ENCODE results near the gene IL17RD. TPM values are rescaled to one million over a fixed set of nuclear protein-coding genes. Genes with fewer than 3 reads are reported as not detected.

Gene IL17RD
- polyA plus RNA-seq, 2 donors: 0.31 to 0.69 TPM

- 98 to 100% methylated on average over 1 of the region's 1 CpG for WGBS, 2 donors
- Histone ChIP-seq H3K4me1 (ENCODE audit: control insufficient read depth in 2 of 2, insufficient read depth in 2 of 2, low read length in 1 of 2) (peaks cover 3% of the 10 kb centered on the region in 2 donors), H3K36me3 (ENCODE audit: control insufficient read depth in 2 of 2, insufficient read depth in 2 of 2, low read length in 1 of 2) (no peaks in the 10 kb centered on the region), H3K27ac (ENCODE audit: low read depth in 2 of 2, low read length in 1 of 2) (no peak overlapping the region), H3K27me3 (ENCODE audit: control insufficient read depth in 1 of 2, insufficient read depth in 2 of 2, low read length in 2 of 2) (no peaks in the 10 kb centered on the region), H3K9me3 (ENCODE audit: control insufficient read depth in 2 of 2, insufficient read depth in 1 of 2, low read depth in 1 of 2, low read length in 1 of 2) (no peaks in the 10 kb centered on the region), H3K4me3 (ENCODE audit: low read depth in 1 of 2, low read length in 2 of 2) (no peak overlapping the region)
These were observed 5.8 kb upstream of the IL17RD start for GRCh38 chr3:57170946-57171345.

DNA sequence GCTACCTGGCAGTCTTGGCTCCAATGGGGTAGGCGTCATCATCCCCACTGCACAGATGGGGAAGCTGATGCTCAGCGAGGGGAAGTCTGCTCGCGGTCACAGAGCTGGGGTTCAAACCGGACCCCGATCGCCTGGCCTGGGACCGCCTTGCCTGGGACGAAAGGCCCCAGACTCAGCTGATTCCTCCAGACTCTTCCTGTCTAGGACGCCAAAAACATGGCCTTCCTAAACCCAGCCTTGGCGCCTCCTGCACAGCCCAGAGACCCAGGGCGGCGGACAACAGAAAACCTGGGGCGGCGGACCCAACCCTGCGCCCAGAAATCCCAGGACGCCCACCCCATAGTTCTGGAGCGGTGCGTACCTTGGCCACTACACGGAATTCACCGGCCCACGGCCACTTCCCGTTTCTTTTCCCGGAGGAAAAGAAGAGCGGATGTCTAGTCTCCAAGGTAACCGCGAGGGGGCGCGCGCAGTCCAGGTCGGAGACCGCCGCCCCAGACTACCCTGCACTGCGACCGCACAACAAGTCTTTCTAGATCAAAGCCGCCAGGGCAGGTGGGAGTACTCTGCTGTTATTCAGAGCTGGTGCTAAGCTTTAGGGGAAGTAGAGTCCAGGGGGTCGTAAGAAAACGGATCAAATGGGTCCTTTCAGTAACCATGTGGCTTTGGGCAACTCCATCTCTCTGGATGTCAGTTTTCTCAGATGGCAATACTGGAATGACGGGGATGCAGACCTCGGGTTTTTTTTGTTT is 4.9 kb upstream of the IL17RD start:
- no peaks in the 10 kb centered on the region for H3K27me3 ChIP-seq (ENCODE audit: control insufficient read depth in 1 of 2, insufficient read depth in 2 of 2, low read length in 2 of 2)

DNA sequence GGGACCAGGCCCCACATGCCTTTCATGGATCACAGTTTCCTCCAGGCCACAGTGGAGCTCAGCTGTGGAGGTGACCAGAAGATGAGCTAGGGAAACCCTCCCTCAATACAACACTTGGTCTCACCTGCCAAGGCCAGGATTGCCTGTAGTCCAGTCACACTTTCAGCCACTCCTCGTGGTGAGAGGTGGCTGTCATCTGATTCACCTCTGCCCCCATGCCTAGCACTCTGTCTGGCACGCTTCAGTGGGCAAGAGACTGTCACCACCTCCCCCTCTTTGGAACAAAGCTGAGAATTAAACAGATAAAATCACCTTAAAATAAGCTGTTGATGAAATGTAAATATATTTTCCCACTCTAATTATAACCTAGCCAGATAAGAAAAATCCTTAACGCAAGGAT is 4.0 kb upstream of the IL17RD start:
- peaks cover 5 to 7% of the 10 kb centered on the region in 2 donors for H3K4me1 ChIP-seq (ENCODE audit: control insufficient read depth in 2 of 2, insufficient read depth in 2 of 2, low read length in 1 of 2)
- H3K27me3 ChIP-seq (ENCODE audit: control insufficient read depth in 1 of 2, insufficient read depth in 2 of 2, low read length in 2 of 2): no peaks in the 10 kb centered on the region
- no peak overlapping the region for H3K27ac ChIP-seq (ENCODE audit: low read depth in 2 of 2, low read length in 1 of 2)
- no peaks in the 10 kb centered on the region for H3K9me3 ChIP-seq (ENCODE audit: control insufficient read depth in 2 of 2, insufficient read depth in 1 of 2, low read depth in 1 of 2, low read length in 1 of 2)
- WGBS, 2 donors: 60 to 72% methylated on average over 3 of the region's 3 CpGs
- H3K4me3 ChIP-seq (ENCODE audit: low read depth in 1 of 2, low read length in 2 of 2): no peak overlapping the region
- H3K36me3 ChIP-seq (ENCODE audit: control insufficient read depth in 2 of 2, insufficient read depth in 2 of 2, low read length in 1 of 2): no peaks in the 10 kb centered on the region

More for the DNA sequence above, 4.9 kb upstream of the IL17RD start:
- Histone ChIP-seq H3K36me3 (ENCODE audit: control insufficient read depth in 2 of 2, insufficient read depth in 2 of 2, low read length in 1 of 2) (no peaks in the 10 kb centered on the region), H3K27ac (ENCODE audit: low read depth in 2 of 2, low read length in 1 of 2) (no peak overlapping the region), H3K4me1 (ENCODE audit: control insufficient read depth in 2 of 2, insufficient read depth in 2 of 2, low read length in 1 of 2) (peaks cover 3% of the 10 kb centered on the region in 2 donors), H3K9me3 (ENCODE audit: control insufficient read depth in 2 of 2, insufficient read depth in 1 of 2, low read depth in 1 of 2, low read length in 1 of 2) (no peaks in the 10 kb centered on the region), H3K4me3 (ENCODE audit: low read depth in 1 of 2, low read length in 2 of 2) (peak overlapping the region; percentile 44 to 67)
- whole genome bisulfite sequencing, 2 donors: 8 to 11% methylated on average over 40 of the region's 40 CpGs

DNA sequence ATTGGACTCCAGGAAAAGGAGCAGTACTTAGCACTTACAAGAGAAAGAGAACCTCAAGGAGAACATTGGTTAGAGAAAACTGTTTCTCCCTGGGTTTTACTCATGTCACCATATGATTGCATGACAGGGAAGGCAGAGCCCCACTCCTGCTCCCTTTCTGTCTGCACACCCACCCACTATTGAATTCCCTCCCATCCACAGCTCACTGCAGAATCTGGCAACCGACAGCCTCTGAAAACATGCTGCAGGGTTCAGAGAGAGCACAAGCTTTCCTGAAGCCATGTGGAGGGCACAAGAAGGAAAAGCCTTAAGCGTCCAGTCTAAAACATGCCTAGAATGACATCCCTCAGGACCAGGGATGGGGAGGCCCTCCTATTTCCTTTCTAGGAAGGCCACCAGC is 3.0 kb upstream of the IL17RD start:
- H3K27me3 ChIP-seq (ENCODE audit: control insufficient read depth in 1 of 2, insufficient read depth in 2 of 2, low read length in 2 of 2): no peaks in the 10 kb centered on the region
- 72 to 76% methylated on average over 2 of the region's 2 CpGs for WGBS, 2 donors

DNA sequence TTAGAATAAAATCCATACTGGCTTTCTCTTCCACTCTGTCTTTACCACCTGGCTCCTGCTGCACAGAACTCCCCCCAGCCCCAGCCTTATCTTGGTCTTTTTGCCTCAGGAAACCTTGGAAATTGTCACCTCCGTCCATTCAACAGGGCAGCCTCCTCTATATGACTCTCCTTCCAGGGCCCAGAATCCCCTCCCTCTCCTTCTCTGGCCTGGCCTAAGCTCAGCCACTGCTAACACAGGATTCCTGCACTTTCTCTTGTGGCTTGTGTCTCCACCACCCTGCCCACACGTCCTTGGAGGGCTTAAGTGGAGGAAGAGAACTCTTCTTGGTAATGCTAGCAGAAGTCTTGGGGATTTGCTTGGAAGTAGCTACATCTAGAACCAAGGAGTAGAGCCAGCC is 1.5 kb upstream of the IL17RD start:
- Histone ChIP-seq H3K36me3 (ENCODE audit: control insufficient read depth in 2 of 2, insufficient read depth in 2 of 2, low read length in 1 of 2) (peaks cover 0 to 2% of the 10 kb centered on the region in 2 donors), H3K27ac (ENCODE audit: low read depth in 2 of 2, low read length in 1 of 2) (no peak overlapping the region), H3K4me1 (ENCODE audit: control insufficient read depth in 2 of 2, insufficient read depth in 2 of 2, low read length in 1 of 2) (peaks cover 9 to 11% of the 10 kb centered on the region in 2 donors), H3K27me3 (ENCODE audit: control insufficient read depth in 1 of 2, insufficient read depth in 2 of 2, low read length in 2 of 2) (no peaks in the 10 kb centered on the region), H3K9me3 (ENCODE audit: control insufficient read depth in 2 of 2, insufficient read depth in 1 of 2, low read depth in 1 of 2, low read length in 1 of 2) (no peaks in the 10 kb centered on the region), H3K4me3 (ENCODE audit: low read depth in 1 of 2, low read length in 2 of 2) (no peak overlapping the region)
- 60 to 80% methylated on average over 2 of the region's 2 CpGs for WGBS, 2 donors

More for the DNA sequence above, 3.0 kb upstream of the IL17RD start:
- Histone ChIP-seq H3K4me1 (ENCODE audit: control insufficient read depth in 2 of 2, insufficient read depth in 2 of 2, low read length in 1 of 2) (peaks cover 9 to 11% of the 10 kb centered on the region in 2 donors), H3K36me3 (ENCODE audit: control insufficient read depth in 2 of 2, insufficient read depth in 2 of 2, low read length in 1 of 2) (no peaks in the 10 kb centered on the region), H3K27ac (ENCODE audit: low read depth in 2 of 2, low read length in 1 of 2) (no peak overlapping the region), H3K4me3 (ENCODE audit: low read depth in 1 of 2, low read length in 2 of 2) (no peak overlapping the region), H3K9me3 (ENCODE audit: control insufficient read depth in 2 of 2, insufficient read depth in 1 of 2, low read depth in 1 of 2, low read length in 1 of 2) (no peaks in the 10 kb centered on the region)

- Histone ChIP-seq H3K4me3 (ENCODE audit: low read depth in 1 of 2, low read length in 2 of 2) (peak overlapping the region in 1 of 2 donors; percentile 77), H3K36me3 (ENCODE audit: control insufficient read depth in 2 of 2, insufficient read depth in 2 of 2, low read length in 1 of 2) (peaks cover 0 to 2% of the 10 kb centered on the region in 2 donors), H3K27ac (ENCODE audit: low read depth in 2 of 2, low read length in 1 of 2) (no peak overlapping the region), H3K27me3 (ENCODE audit: control insufficient read depth in 1 of 2, insufficient read depth in 2 of 2, low read length in 2 of 2) (no peaks in the 10 kb centered on the region), H3K9me3 (ENCODE audit: control insufficient read depth in 2 of 2, insufficient read depth in 1 of 2, low read depth in 1 of 2, low read length in 1 of 2) (no peaks in the 10 kb centered on the region), H3K4me1 (ENCODE audit: control insufficient read depth in 2 of 2, insufficient read depth in 2 of 2, low read length in 1 of 2) (peaks cover 9 to 11% of the 10 kb centered on the region in 2 donors)
- WGBS, 2 donors: 23 to 24% methylated on average over 4 of the region's 4 CpGs
These were observed 488 bp upstream of the IL17RD start for GRCh38 chr3:57165641-57166040.

DNA sequence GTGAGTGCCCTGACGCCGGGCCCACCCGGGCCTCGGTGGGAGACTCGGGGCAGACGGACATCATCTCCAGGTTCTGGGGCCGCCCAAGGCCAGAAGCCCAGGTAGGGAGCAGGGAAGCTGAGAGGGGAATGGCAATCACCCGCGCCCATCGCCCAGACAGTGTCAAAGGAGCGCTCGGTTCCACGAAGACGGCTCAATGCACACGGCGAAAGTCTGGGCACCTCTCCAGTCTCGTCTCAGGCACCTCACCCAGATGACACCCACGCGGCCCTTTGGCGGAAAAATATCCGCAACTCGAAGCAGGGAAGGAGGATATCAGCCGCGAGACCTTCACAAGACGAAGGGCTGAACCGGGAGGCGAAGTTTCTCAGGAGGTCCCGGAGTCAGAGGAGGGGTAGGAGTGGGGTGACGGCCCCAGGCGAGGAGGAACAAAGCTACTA is 916 bp downstream of the IL17RD start:
- Histone ChIP-seq H3K27me3 (ENCODE audit: control insufficient read depth in 1 of 2, insufficient read depth in 2 of 2, low read length in 2 of 2) (no peaks in the 10 kb centered on the region), H3K27ac (ENCODE audit: low read depth in 2 of 2, low read length in 1 of 2) (peak overlapping the region in 1 of 2 donors; percentile 30), H3K36me3 (ENCODE audit: control insufficient read depth in 2 of 2, insufficient read depth in 2 of 2, low read length in 1 of 2) (peaks cover 0 to 2% of the 10 kb centered on the region in 2 donors), H3K4me3 (ENCODE audit: low read depth in 1 of 2, low read length in 2 of 2) (peak overlapping the region; percentile 60 to 77), H3K9me3 (ENCODE audit: control insufficient read depth in 2 of 2, insufficient read depth in 1 of 2, low read depth in 1 of 2, low read length in 1 of 2) (no peaks in the 10 kb centered on the region), H3K4me1 (ENCODE audit: control insufficient read depth in 2 of 2, insufficient read depth in 2 of 2, low read length in 1 of 2) (peaks cover 6 to 8% of the 10 kb centered on the region in 2 donors)
- 5 to 6% methylated on average over 30 of the region's 30 CpGs for WGBS, 2 donors

- Histone ChIP-seq H3K27ac (ENCODE audit: low read depth in 2 of 2, low read length in 1 of 2) (peak overlapping the region in 1 of 2 donors; percentile 30), H3K4me3 (ENCODE audit: low read depth in 1 of 2, low read length in 2 of 2) (peak overlapping the region in 1 of 2 donors; percentile 60), H3K36me3 (ENCODE audit: control insufficient read depth in 2 of 2, insufficient read depth in 2 of 2, low read length in 1 of 2) (peaks cover 0 to 2% of the 10 kb centered on the region in 2 donors), H3K27me3 (ENCODE audit: control insufficient read depth in 1 of 2, insufficient read depth in 2 of 2, low read length in 2 of 2) (no peaks in the 10 kb centered on the region), H3K9me3 (ENCODE audit: control insufficient read depth in 2 of 2, insufficient read depth in 1 of 2, low read depth in 1 of 2, low read length in 1 of 2) (no peaks in the 10 kb centered on the region), H3K4me1 (ENCODE audit: control insufficient read depth in 2 of 2, insufficient read depth in 2 of 2, low read length in 1 of 2) (peaks cover 6 to 8% of the 10 kb centered on the region in 2 donors)
- 34 to 46% methylated on average over 8 of the region's 8 CpGs for whole genome bisulfite sequencing, 2 donors
These were observed 1.4 kb downstream of the IL17RD start for GRCh38 chr3:57163751-57164150.

DNA sequence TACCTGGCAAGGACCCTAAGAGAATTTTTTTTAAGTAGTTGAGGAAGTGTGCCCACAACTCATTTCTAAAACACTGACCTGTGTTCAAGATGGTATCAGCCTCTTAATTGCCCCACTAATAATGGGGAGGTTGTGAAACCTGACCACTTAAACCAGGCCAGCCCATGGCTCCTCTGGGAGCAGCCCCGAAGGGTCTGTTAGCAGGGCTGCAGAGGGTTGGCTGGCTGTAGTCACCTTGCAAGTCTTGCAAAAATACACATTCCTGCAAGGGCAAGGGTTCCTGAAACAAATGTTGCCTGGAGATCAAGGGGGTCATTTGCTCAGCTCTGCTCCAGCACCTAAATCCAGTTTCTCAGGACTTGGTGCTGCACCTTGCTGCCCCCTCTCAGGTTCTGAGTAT is 3.2 kb downstream of the IL17RD start:
- no peaks in the 10 kb centered on the region for H3K9me3 ChIP-seq (ENCODE audit: control insufficient read depth in 2 of 2, insufficient read depth in 1 of 2, low read depth in 1 of 2, low read length in 1 of 2)
- H3K4me3 ChIP-seq (ENCODE audit: low read depth in 1 of 2, low read length in 2 of 2): no peak overlapping the region

More for the DNA sequence above, 3.2 kb downstream of the IL17RD start:
- Histone ChIP-seq H3K36me3 (ENCODE audit: control insufficient read depth in 2 of 2, insufficient read depth in 2 of 2, low read length in 1 of 2) (peaks cover 0 to 2% of the 10 kb centered on the region in 2 donors), H3K27ac (ENCODE audit: low read depth in 2 of 2, low read length in 1 of 2) (no peak overlapping the region), H3K27me3 (ENCODE audit: control insufficient read depth in 1 of 2, insufficient read depth in 2 of 2, low read length in 2 of 2) (no peaks in the 10 kb centered on the region), H3K4me1 (ENCODE audit: control insufficient read depth in 2 of 2, insufficient read depth in 2 of 2, low read length in 1 of 2) (peaks cover 6 to 8% of the 10 kb centered on the region in 2 donors)
- WGBS, 2 donors: 86 to 94% methylated on average over 1 of the region's 1 CpG

Measured in esophagus (tissue), 2 donors.